ENCODE data around the gene ZGLP1.

ZGLP1 gene

DNA sequence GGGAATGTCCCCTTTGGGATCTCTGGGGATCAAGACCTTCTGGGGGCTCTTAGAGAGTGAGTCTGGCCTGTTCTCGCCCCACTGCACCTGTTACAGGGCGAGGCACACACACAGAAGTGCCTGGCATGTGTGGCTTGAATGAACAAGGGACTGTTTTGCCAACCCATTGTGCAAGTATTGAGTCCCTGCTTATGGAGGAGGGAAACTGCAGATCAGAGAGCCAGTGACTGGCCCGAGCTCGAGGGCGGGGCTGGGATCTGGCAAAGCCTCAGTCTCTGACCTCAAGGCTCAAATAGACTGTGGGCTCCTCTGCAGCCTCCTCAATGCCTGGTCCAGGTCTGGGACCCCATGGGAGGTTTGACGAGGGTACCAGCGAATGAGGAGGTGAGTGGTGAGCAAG, 18.2 kb upstream of the ZGLP1 start:
- no peak for DNase-seq (ENCODE audit: low spot score)

DNA sequence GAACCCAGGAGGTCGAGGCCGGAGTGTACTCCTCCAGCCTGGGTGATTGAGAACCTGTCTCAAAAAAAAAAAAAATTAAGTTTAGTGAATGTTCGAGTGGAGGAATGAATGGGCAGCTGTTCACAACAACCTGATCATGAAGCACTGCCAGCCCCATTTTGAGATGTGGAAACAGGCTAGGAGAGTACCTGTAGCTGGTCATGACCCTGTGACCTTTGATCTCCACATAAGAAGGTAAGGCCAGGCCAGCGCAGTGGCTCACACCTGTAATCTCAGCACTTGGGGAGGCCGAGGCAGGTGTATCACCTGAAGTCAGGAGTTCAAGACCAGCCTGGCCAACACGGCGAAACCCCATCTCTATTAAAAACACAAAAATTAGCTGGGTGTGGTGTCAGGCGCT, 16.1 kb upstream of the ZGLP1 start:
- no peak for DNase-seq (ENCODE audit: low spot score)

DNA sequence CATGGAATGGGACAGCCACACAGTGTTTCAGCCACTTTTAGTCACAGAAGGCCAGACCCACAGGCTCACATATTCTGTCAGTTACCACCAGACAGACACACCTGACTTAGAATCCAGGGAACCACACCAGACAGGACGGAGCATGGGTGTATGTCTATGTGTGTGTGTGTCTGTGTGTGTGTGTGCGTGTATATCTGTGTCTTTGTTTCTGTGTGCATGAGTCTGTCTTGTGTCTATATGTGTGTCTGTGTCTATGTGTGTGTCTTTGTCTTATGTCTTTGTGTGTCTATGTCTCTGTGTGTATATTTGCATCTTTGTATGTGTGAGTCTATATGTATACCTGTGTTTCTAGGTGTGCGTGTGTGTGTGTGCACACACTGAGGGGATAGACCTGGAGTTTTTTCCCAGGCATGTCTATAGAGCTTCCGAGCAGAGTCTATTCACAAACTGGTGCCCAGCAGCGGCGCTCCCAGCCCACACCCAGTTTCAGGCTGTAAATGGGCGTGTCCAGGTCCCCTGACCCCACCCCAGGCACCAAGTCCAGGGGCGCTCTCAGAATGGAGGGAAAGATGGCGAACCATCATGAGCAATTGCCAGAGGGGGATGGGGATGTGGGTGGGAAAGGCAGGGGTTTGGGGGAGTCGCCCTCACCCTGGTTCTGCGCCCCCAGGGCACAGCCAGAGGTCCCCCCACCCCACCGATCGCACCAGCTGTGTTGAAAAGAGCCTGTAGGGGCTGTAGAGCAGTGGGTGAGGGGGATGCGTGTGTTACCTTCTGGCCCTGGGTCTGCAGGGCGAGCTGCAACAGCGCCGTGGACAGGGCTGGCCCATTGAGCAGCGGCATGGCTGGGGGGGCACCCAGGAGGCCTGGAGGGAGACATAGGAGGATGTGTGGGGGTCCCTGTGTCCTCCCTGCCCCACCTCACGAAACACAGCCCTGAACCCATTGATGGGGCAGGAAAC, 12.5 kb upstream of the ZGLP1 start:
- DNase-seq (ENCODE audit: low spot score), result no peak

DNA sequence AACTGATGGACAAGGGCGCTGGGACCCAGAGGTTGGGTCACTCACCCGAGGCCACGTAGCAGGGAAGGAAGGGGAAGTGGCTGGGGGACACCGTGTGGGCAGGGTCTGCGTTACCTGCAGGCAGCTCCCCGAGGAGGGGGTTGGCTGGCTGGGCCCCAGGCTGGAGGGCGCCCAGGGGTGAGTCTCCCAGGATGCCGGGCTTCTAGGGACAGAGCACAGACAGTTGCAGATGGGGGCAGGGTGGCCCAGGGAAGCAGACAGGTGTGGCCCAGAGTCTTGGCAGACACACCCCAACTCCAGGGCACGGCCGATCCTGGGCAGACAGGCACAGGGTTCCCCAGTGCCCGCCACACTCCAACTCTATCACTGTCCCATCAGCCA, 11.8 kb upstream of the ZGLP1 start:
- no peak for DNase-seq (ENCODE audit: low spot score)

DNA sequence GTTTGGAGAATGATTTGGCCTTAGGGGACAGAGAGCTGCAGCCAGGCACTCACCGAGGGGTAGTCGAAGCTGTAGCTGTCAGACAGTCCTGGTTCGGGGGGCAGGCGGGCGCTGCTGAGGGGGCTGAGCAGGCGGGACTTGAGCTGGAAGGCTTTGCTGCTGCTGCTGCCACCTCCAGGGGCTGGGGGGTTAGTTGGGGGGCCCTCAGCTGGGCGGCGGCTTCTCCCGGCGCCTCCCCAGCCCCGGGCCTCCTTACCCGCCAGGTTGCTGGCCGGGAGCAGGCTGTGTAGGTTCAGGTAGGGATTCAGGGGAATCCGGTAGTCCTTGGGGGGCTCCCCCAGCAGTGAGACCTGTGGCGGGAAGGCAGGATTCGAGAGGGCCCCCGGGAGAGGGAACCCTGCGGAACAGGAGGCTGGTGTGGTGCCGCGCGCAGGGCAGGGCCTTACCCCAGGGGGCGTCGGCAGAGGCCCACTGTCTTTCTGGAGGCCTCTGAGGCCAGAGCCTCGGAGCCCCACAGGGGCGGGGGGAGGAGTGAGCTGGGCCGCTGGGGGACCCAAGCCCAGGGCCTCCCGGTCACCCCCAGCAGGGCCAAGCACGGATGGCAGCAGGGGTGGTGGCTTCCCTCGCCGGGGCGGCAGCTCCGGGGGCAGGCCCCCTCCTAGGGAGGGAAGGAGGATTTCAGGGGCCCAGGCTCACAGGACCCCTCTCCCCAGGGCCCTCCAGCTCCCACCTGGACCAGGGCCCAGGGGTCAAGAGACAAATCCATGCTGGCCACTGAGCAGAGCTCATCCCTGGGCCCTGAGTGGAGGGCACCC, 11.2 kb upstream of the ZGLP1 start:
- DNase-seq (ENCODE audit: low spot score), result no peak

DNA sequence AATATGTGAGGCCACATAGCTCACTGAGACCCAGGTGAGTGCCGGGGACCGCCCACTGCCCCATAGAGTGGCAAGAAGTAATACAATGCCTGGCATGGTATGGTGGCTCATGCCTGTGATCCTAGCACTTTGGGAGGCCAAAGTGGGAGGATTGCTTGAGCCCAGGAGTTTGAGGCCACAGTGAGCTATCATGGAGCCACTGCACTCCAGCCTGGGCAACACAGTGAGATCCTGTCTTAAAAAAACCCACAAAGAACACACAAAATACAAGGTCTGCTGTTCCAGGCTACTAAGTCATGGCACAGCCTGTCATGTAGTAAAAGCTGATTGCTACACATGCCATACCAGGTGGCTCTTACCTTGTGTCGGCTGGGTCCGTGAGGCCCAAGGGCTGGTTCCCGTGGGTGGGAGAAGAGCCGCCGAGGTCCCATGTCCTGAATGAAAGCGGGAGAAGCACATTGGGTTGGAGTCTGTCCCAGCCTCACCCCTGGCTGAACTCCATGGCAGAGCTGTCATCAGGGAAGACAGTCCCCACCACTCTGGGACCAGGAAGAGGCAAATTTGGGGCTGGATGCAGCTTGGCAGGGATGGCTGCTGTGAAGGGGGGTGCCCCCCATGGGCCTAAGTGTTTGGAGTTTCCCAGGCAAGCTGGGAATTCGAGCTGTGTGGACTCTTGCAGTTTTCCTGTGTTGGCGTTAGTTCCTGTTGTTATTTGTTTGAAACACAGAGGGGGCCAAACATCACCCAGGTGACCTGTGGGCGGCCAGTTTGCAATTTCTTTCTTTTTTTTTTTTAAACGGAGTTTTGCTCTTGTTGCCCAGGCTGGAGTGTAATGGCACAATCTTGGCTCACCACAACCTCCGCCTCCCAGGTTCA, 9.4 kb upstream of the ZGLP1 start:
- DNase-seq (ENCODE audit: low spot score), result no peak

DNA sequence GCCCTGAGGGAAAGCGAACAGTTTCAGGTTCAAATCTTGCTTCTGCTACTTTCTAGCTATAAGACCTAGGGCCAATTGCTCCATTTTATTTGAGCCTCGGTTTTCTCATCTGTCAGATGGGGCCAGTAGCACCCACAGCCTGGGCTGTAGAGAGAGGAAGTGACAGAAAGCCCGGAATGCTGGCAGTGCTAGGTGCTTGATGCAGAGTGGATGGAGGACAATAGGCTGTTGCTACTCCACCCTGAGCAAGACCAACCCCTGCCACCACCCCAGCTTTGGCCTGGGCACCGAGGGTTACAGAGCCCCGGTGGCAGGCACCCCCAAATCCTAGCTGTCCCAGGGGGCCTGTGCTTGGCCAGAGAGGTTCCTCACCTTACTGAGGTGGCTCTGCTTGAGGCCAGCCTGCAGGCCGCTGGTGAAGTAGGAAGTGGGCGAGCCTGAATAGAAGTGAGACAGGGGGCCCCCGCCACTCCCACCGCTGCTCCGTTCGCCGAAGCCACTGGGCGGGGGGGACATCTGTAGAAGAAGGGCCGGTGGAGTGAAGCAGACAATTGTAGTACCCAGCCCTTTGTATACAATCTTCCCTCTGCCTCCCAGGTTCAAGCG, 8.3 kb upstream of the ZGLP1 start:
- DNase-seq (ENCODE audit: low spot score), result no peak

DNA sequence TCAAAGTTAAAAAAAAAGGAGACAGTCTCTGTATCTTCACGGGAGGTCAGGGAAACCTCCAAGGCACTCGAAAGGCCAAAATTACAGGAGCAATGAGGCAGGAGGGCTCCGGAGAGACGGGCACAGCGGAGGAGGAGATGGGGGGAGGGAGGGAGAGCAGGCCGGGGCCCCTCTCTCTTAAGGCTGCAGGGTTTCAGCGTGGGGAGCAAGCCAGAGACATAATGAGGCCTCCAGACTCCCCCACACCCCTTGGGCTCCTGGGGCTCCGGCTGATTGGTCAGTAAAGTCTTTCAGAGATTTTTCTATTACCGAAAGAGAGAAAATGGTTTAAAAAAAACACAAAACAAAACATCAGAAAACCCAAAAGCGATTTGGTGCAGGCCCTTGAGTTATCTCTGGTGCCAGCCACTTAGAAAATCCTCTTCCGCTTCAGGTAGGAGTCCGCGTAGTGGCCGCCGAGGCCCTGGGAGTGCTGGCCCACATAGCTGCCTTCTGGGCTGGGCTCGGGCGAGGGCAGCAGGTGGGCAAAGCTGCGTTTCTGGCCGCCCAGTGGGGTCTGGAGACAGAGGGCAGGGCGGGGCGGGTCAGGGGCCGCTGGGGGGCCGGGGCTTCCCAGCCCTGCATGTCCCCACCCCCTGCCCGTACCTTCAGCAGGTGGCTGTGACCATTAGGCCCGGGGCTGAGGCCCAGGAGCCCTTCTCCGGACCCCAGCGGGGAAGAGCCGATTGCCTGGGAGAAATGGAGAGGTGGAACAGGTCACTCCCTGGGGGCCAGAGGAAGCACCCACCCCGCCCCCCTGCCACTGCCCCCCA, 7.6 kb upstream of the ZGLP1 start:
- no peak for DNase-seq (ENCODE audit: low spot score)

DNA sequence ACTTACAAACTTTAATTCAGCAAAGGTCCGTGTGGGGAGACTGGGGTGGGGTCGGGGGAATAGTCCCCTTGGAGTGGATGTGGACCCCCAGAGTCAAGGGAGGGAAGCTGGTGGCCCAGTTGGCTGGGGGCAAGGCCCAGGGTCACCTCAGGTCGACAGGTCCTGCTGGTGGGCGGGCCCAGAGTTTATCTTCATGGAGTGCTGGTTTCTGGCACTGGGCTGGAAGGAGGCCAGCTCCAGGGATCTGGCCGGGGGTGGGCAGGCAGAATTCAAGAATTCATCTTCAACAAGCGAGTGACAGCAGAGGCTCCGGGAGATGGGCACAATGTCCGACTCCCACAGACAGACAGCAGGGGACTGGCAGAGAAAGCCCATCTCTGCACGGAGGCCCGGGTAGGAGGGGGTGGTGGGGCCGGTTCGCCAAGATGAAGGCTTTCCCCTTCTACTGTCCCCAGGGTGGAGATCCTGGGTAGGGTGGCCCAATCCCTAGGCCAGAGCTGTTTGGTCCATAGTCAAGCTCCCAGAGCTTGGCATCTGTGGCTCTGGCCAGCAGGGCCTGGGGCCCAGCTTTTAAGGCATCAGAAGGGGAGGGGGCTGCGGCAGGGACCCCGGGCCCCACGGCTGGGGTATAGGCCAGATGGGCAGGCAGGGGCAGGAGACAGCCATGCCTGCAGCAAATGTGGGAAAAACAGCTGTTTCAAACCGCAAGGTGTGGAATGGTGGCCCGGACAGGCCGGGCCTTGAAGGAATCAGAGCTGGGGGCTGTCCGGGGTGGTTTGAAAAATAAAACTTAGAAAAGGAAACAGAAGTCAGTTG, 6.8 kb upstream of the ZGLP1 start:
- DNase-seq (ENCODE audit: low spot score), result no peak

DNA sequence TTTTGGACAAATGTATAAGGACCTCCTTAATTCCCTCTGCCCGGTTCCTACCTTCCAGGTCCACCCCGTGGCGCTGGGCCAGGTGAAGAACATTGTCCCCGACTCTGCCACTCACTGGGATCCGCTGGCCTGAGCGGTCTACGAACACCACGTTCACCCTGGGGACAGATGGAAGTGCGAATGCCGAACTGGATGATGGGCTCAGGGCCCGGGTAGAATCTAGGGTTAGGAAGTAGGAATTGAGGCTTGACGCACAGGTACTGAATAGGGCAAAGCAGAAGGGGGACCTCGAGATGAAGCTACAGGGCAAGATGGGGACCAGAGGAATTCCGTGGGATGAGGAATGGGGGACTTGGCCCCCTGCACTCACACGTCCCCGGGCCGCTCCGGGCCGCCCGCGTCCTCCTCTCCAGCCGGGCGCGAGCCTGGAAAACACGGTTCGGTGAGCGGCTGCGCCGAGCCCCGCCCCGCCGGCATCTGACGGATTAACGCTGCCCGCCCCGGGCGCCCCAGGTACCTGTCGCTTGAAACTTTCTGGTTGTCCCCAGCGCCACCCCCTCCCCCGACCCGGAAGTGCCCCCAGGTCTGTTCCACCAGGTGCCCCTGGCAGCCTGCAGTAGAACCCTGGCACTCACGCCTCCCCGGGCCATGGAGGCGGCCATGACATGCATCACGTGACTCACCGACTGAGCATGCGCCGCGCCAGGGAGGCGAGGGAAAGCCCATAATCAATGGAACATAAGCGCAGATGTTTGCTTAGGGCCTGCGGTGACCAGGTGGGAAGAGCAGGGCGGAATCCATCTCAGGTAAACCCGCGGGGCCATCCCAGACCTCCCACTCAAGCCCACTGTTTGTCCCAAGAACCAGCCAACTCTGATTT, 6.0 kb upstream of the ZGLP1 start, which contains the start of gene FDX2:
Gene FDX2 (minus strand): TSS at position 681 of the 880 bp plus-strand sequence. CDS start 19 bp downstream, at position 662.
- DNase-seq (ENCODE audit: low spot score), result peak; percentile 93

DNA sequence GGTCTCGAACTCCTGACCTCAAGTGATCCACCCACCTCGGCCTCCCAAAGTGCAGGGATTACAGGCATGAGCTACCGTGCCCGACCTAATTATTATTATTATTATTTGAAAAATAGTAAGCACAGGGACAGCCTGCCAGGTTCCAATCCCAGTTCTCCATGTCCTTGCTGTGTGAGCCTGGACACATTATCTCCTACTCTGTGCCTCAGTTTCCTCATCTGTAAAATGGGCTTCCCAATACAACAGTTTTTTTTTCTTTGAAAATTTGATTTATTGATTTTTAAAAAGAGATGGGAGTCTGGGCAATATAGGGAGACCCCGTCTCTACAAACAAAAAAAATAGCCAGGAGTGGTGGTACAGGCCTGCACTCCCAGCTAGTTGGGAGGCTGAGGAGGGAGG, 3.3 kb downstream of the ZGLP1 start:
- no peak for DNase-seq (ENCODE audit: low spot score)

DNA sequence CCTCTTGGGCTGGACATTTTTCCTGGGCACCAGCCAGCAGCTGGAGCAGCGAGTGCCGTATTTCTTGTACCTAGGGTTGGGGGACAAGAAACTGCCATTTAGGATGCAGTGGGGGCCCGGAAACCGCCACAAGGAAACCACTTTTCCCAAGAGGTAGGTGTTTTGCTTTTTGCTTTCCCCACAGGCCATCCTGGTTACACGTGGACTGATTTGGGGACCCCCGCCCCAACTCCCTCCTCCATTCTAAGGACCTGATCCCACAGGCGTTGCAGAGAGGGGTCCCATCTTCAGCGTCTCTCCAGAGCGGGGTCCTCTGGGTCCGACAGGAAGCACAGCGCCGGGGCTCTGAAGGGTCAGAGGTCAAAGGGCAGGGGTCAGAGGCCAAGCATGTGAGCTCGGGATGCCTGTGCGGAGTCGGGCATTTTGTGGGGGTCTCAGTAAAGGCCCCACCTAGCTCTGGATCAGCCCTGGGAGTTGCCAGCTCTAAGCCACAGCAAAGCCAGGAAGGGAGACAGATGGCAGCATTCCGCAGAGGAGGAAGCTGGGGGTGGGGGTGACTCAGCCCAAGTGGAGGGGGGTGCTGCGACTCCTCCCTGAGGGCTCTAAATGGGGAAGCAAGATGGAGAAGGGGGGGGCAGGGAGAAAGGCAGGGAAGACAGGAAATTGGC, 4.3 kb downstream of the ZGLP1 start:
- no peak for DNase-seq (ENCODE audit: low spot score)

DNA sequence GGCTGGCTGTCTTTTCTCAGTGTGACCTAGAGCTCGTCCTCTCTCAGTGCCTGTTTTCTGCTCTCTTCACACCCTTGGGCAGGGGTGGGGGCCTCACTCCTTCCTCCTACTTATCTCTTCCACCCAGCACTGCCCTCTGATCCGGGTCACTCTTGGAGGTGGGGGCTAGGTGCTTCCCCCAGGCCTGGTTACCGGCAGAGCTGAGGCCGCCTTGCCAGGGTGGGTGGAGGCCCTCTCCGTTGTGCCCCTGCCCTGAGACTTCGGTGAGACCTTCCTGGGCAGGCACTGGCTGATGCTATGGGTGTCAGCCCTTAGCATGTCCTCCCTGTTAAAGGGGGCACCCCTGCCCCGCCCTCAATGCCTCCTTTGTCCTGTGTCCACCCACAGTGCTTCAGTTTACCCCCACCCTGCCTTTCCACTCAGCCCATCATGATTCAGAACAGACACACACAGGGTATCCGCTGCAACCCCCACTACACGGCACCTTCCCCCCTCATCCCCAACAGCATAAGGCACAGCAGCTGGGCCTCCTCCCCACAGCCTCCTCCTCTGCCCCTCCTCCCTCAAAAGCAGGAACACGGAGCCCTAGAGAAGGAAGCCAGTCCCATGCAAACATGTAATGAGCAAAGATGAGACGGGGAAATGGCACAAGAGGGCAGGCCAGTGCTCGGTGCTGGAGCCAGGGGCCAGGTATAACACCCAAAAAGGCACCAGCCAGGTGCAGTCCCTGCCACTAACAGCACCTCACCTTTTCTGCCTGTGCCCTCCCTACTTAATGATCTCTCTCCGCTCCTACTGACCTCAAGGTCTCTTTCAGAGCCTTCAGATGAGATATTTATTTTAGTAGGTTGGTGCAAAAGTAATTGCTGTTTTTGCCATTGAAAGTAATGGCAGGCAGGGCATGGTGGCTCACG, 9.8 kb downstream of the ZGLP1 start:
- DNase-seq (ENCODE audit: low spot score), result no peak

DNA sequence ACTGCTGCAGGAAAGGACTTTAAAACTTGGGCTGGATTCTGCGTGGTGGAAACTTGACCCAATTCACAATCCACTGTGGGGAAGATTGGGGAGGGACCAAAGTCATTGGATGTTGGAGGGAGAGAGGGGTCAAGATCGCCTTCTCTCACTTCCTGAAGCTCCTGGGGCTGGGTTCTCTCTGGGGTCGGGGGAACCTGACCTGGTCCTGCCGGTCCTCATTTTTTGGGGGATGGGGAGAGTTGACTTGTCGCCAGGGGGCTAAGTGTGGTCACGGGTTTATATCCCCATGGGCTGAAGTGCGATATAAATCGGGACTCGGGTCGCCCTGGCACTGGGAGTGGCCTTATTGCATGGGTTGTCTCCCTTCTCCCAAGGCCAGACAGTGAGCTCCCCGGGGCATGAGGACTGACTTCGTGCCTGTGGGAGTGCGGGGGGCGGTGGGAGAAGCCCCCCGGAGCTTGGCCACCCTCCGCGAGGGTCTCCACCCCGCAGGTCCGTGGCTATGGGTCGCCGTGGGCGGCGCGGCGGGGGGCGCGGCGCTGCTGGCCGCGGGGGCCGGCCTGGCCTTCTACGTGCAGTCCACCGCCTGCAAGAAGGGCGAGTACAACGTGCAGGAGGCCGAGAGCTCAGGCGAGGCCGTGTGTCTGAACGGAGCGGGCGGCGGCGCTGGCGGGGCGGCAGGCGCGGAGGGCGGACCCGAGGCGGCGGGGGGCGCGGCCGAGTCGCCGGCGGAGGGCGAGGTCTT, 13.6 kb downstream of the ZGLP1 start:
- peak; percentile 65 for DNase-seq (ENCODE audit: low spot score)

DNA sequence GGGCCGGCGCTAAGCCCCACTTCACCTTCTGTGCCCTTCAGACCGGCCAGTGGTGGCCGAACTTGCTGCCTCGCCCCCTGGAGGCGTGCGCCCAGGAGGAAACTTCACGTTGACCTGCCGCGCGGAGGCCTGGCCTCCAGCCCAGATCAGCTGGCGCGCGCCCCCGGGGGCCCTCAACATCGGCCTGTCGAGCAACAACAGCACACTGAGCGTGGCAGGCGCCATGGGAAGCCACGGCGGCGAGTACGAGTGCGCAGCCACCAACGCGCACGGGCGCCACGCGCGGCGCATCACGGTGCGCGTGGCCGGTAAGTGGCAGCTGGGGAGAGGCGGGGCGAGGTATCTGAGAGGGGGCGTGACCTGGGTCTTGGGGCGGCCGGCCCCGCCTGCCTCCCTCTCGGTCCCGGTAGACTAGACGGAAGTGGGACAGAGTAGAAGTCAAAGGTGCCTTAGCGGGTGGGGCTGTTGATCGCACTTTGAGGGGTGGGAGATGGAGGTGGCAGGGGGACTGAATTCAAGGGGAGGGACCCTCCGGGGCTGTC, 14.2 kb downstream of the ZGLP1 start:
- DNase-seq (ENCODE audit: low spot score), result peak; percentile 65

DNA sequence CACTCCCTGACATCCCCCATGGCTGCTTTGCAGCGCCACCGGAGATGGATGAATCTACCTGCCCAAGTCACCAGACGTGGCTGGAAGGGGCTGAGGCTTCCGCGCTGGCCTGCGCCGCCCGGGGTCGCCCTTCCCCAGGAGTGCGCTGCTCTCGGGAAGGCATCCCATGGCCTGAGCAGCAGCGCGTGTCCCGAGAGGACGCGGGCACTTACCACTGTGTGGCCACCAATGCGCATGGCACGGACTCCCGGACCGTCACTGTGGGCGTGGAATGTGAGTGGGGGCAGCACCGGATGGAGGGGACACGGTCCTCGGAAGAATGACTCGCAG, 15.3 kb downstream of the ZGLP1 start:
- peak; percentile 76 for DNase-seq (ENCODE audit: low spot score)

All from ecto neural progenitor cell (in vitro differentiated cells).